ENCODE results near the gene ACYP2. TPM values are rescaled to one million over a fixed set of nuclear protein-coding genes. Genes with fewer than 3 reads are reported as not detected.

The ACYP2 gene
- total and polyA plus RNA-seq, 5 donors = 47.1 to 122 (median 64.9) TPM

- ATAC-seq = no peak
- Histone ChIP-seq H3K4me3 (ENCODE audit: low read length) (no peak overlapping the region), H3K9me3 (ENCODE audit: control insufficient read depth, low read length) (no peaks in the 10 kb centered on the region), H3K27ac (ENCODE audit: low read length) (no peak overlapping the region), H3K27me3 (ENCODE audit: control insufficient read depth, insufficient read depth) (no peaks in the 10 kb centered on the region), H3K4me1 (ENCODE audit: control insufficient read depth, insufficient read depth, low read length) (no peaks in the 10 kb centered on the region)
- no peak for DNase-seq
- intact Hi-C loops (cut with DNase I) = no loop called here
- WGBS = 96% methylated on average over 8 of the region's 8 CpGs
Observed at GRCh38 chr2:54194761-54195750, 79.6 kb downstream of the ACYP2 start.

- H3K4me1 ChIP-seq (ENCODE audit: control insufficient read depth, insufficient read depth, low read length) = no peaks in the 10 kb centered on the region
- intact Hi-C loops (cut with DNase I) = no loop called here
- no peak overlapping the region for H3K27ac ChIP-seq (ENCODE audit: low read length)
- 93% methylated on average over 5 of the region's 5 CpGs for WGBS
- H3K27me3 ChIP-seq (ENCODE audit: control insufficient read depth, insufficient read depth) = no peaks in the 10 kb centered on the region
- ATAC-seq = no peak
- no peak for DNase-seq
- no peak overlapping the region for H3K4me3 ChIP-seq (ENCODE audit: low read length)
- no peaks in the 10 kb centered on the region for H3K9me3 ChIP-seq (ENCODE audit: control insufficient read depth, low read length)
Observed at GRCh38 chr2:54196646-54197045, 81.2 kb downstream of the ACYP2 start.

GRCh38 chr2:54204476-54204875, 89.1 kb downstream of the ACYP2 start:
- Histone ChIP-seq H3K4me1 (ENCODE audit: control insufficient read depth, insufficient read depth, low read length) (peaks cover 4% of the 10 kb centered on the region), H3K27ac (ENCODE audit: low read length) (no peak overlapping the region), H3K27me3 (ENCODE audit: control insufficient read depth, insufficient read depth) (no peaks in the 10 kb centered on the region), H3K9me3 (ENCODE audit: control insufficient read depth, low read length) (no peaks in the 10 kb centered on the region), H3K4me3 (ENCODE audit: low read length) (no peak overlapping the region)
- intact Hi-C loops (cut with DNase I) = loop anchor here in 2 of 4 donors (10.0 kb wide), 2 partner anchors 300 to 500 kb away; no protein-coding TSS in a partner anchor
- ATAC-seq = no peak
- no peak for DNase-seq
- 87% methylated on average over 2 of the region's 2 CpGs for WGBS

- intact Hi-C loops (cut with DNase I) = loop anchor here in 2 of 4 donors (10.0 kb wide), 2 partner anchors 298 to 498 kb away; no protein-coding TSS in a partner anchor
- DNase-seq (no peak), ATAC-seq (peak in 1 of 2 donors; percentile 48)
- H3K4me1 ChIP-seq (ENCODE audit: control insufficient read depth, insufficient read depth, low read length) = peaks cover 4% of the 10 kb centered on the region
- no peak overlapping the region for H3K4me3 ChIP-seq (ENCODE audit: low read length)
- H3K27me3 ChIP-seq (ENCODE audit: control insufficient read depth, insufficient read depth) = no peaks in the 10 kb centered on the region
- no peak overlapping the region for H3K27ac ChIP-seq (ENCODE audit: low read length)
- H3K9me3 ChIP-seq (ENCODE audit: control insufficient read depth, low read length) = no peaks in the 10 kb centered on the region
- WGBS = 6% methylated on average over 2 of the region's 2 CpGs
Observed at GRCh38 chr2:54206596-54206995, 91.2 kb downstream of the ACYP2 start.

- peak; percentile 62 to 75 for ATAC-seq
- 41% methylated on average over 3 of the region's 3 CpGs for WGBS
- DNase-seq = no peak
- H3K27ac ChIP-seq (ENCODE audit: low read length) = peak overlapping the region; percentile 81
- H3K27me3 ChIP-seq (ENCODE audit: control insufficient read depth, insufficient read depth) = no peaks in the 10 kb centered on the region
- intact Hi-C loops (cut with DNase I) = loop anchor here in 2 of 4 donors (10.0 kb wide), 2 partner anchors 297 to 497 kb away; no protein-coding TSS in a partner anchor
- peaks cover 4% of the 10 kb centered on the region for H3K4me1 ChIP-seq (ENCODE audit: control insufficient read depth, insufficient read depth, low read length)
- no peaks in the 10 kb centered on the region for H3K9me3 ChIP-seq (ENCODE audit: control insufficient read depth, low read length)
- H3K4me3 ChIP-seq (ENCODE audit: low read length) = no peak overlapping the region
Observed at GRCh38 chr2:54207666-54208195, 92.3 kb downstream of the ACYP2 start.

- ATAC-seq = peak; percentile 29 to 77
Observed at GRCh38 chr2:54208364-54209240, 93.2 kb downstream of the ACYP2 start.

GRCh38 chr2:54209379-54209778, 94.0 kb downstream of the ACYP2 start:
- DNase-seq (no peak), ATAC-seq (no peak)
- Histone ChIP-seq H3K4me3 (ENCODE audit: low read length) (no peak overlapping the region), H3K27me3 (ENCODE audit: control insufficient read depth, insufficient read depth) (no peaks in the 10 kb centered on the region), H3K9me3 (ENCODE audit: control insufficient read depth, low read length) (no peaks in the 10 kb centered on the region), H3K4me1 (ENCODE audit: control insufficient read depth, insufficient read depth, low read length) (peaks cover 4% of the 10 kb centered on the region), H3K27ac (ENCODE audit: low read length) (no peak overlapping the region)
- intact Hi-C loops (cut with DNase I) = loop anchor here in 2 of 4 donors (10.0 kb wide), 2 partner anchors 295 to 495 kb away; no protein-coding TSS in a partner anchor
- 77% methylated on average over 3 of the region's 3 CpGs for WGBS

More at GRCh38 chr2:54208364-54209240, 93.2 kb downstream of the ACYP2 start:
- no peak overlapping the region for H3K27ac ChIP-seq (ENCODE audit: low read length)
- intact Hi-C loops (cut with DNase I) = loop anchor here in 2 of 4 donors (10.0 kb wide), 2 partner anchors 296 to 496 kb away; no protein-coding TSS in a partner anchor
- no peaks in the 10 kb centered on the region for H3K9me3 ChIP-seq (ENCODE audit: control insufficient read depth, low read length)
- H3K4me3 ChIP-seq (ENCODE audit: low read length) = no peak overlapping the region
- 43% methylated on average over 1 of the region's 1 CpG for WGBS
- no peak for DNase-seq
- H3K27me3 ChIP-seq (ENCODE audit: control insufficient read depth, insufficient read depth) = no peaks in the 10 kb centered on the region
- H3K4me1 ChIP-seq (ENCODE audit: control insufficient read depth, insufficient read depth, low read length) = peaks cover 4% of the 10 kb centered on the region

GRCh38 chr2:54212456-54212855, 97.0 kb downstream of the ACYP2 start:
- H3K27me3 ChIP-seq (ENCODE audit: control insufficient read depth, insufficient read depth) = no peaks in the 10 kb centered on the region
- DNase-seq = no peak
- H3K9me3 ChIP-seq (ENCODE audit: control insufficient read depth, low read length) = no peaks in the 10 kb centered on the region
- intact Hi-C loops (cut with DNase I) = loop anchor here in 1 of 4 donors (10.0 kb wide), 1 partner anchor 112 kb away; no protein-coding TSS in a partner anchor
- H3K27ac ChIP-seq (ENCODE audit: low read length) = no peak overlapping the region
- WGBS = 66% methylated on average over 1 of the region's 1 CpG
- peaks cover 2% of the 10 kb centered on the region for H3K4me1 ChIP-seq (ENCODE audit: control insufficient read depth, insufficient read depth, low read length)
- peak; percentile 53 to 69 for ATAC-seq
- H3K4me3 ChIP-seq (ENCODE audit: low read length) = no peak overlapping the region

- WGBS = 97% methylated on average over 4 of the region's 4 CpGs
- Histone ChIP-seq H3K9me3 (ENCODE audit: control insufficient read depth, low read length) (no peaks in the 10 kb centered on the region), H3K27me3 (ENCODE audit: control insufficient read depth, insufficient read depth) (no peaks in the 10 kb centered on the region), H3K27ac (ENCODE audit: low read length) (no peak overlapping the region), H3K4me3 (ENCODE audit: low read length) (no peak overlapping the region), H3K4me1 (ENCODE audit: control insufficient read depth, insufficient read depth, low read length) (no peaks in the 10 kb centered on the region)
- DNase-seq (no peak), ATAC-seq (no peak)
- intact Hi-C loops (cut with DNase I) = loop anchor here in 1 of 4 donors (10.0 kb wide), 1 partner anchor 112 kb away; no protein-coding TSS in a partner anchor
Observed at GRCh38 chr2:54213082-54213481, 97.7 kb downstream of the ACYP2 start.

GRCh38 chr2:54224997-54225396, 109.6 kb downstream of the ACYP2 start:
- peaks cover 2% of the 10 kb centered on the region for H3K4me1 ChIP-seq (ENCODE audit: control insufficient read depth, insufficient read depth, low read length)
- H3K4me3 ChIP-seq (ENCODE audit: low read length) = no peak overlapping the region
- H3K27me3 ChIP-seq (ENCODE audit: control insufficient read depth, insufficient read depth) = no peaks in the 10 kb centered on the region
- no peak overlapping the region for H3K27ac ChIP-seq (ENCODE audit: low read length)
- WGBS = 68% methylated on average over 2 of the region's 2 CpGs
- intact Hi-C loops (cut with DNase I) = no loop called here
- ATAC-seq (peak; percentile 56 to 77), DNase-seq (peak in 1 of 3 donors; percentile 53)
- H3K9me3 ChIP-seq (ENCODE audit: control insufficient read depth, low read length) = no peaks in the 10 kb centered on the region

Data from right cardiac atrium (tissue), 5 donors.